Aorta (tissue), 5 donors: ENCODE measurements around the gene GLOD4. TPM values are rescaled to one million over a fixed set of nuclear protein-coding genes. Genes with fewer than 3 reads are reported as not detected.
A peak's percentile ranks its signal among the peaks of the same experiment; 100 is the strongest.
"Not testable (repeated sequence)": the region's sequence is repeated elsewhere in the genome, so short reads cannot be mapped to it uniquely, and the experiment has no call there.

Experiments used
- ATAC-seq: fragments of 200-7000 bp; cut with Tn5 transposase; one replicate; pipeline ENCODE4 v1.9.1; 2022; ENCODE audit warnings: moderate library complexity; ENCODE audit not compliant: low FRiP score
- DNase-seq, 2 donors: peaks; one replicate each; pipeline ENCODE4 v3.0.0-alpha.2; 2020
- H3K27ac ChIP-seq, 2 donors: one replicate each; pipeline ENCODE4 v1.5.1; 2013; ENCODE audit warnings: low read length in 2 of 2, mild to moderate bottlenecking in 2 of 2, moderate library complexity in 2 of 2, control low read depth in 1 of 2, inconsistent platforms in 1 of 2, low read depth in 1 of 2
- H3K27me3 ChIP-seq, 2 donors: one replicate each; pipeline ENCODE4 v1.6.1; 2013; ENCODE audit warnings: control low read depth in 1 of 2, low read length in 1 of 2, mild to moderate bottlenecking in 1 of 2, moderate library complexity in 1 of 2; ENCODE audit not compliant: insufficient read depth in 2 of 2, control insufficient read depth in 1 of 2
- H3K36me3 ChIP-seq, 2 donors: one replicate each; pipeline ENCODE4 v1.6.1; 2013; ENCODE audit warnings: control low read depth in 1 of 2, low read length in 1 of 2, mild to moderate bottlenecking in 1 of 2; ENCODE audit not compliant: insufficient read depth in 2 of 2, control insufficient read depth in 1 of 2
- H3K4me1 ChIP-seq, 2 donors: one replicate each; pipeline ENCODE4 v1.6.1; 2013; ENCODE audit warnings: low read length in 2 of 2, control low read depth in 1 of 2, mild to moderate bottlenecking in 1 of 2, moderate library complexity in 1 of 2; ENCODE audit not compliant: insufficient read depth in 2 of 2, control insufficient read depth in 1 of 2
- H3K4me3 ChIP-seq, 2 donors: one replicate each; pipeline ENCODE4 v1.5.1; 2013; ENCODE audit warnings: low read length in 2 of 2, control low read depth in 1 of 2, mild to moderate bottlenecking in 1 of 2
- H3K9me3 ChIP-seq: one replicate; pipeline ENCODE4 v1.6.1; 2013; ENCODE audit warnings: mild to moderate bottlenecking, low read length; ENCODE audit not compliant: control insufficient read depth
- WGBS, 2 donors: extraction: QIAGEN DNeasy Blood & Tissue Kit; methylation state at CpG; one replicate each; pipeline ENCODE4 v1.1.7; 2013; 5-methylcytosine and 5-hydroxymethylcytosine counted together
- intact Hi-C, 2 donors: fragments of 100-400 bp; cut with DNase I; formaldehyde crosslinking; loops; one replicate each; pipeline versions ENCODE4 v1.14.2 to v1.15.0; 2022
- polyA plus RNA-seq, 2 donors: library from polyadenylated mRNA; stranded (reverse); fragments of 200-250 nt; gene quantifications; one replicate each; pipeline ENCODE4 v1.2.3, GENCODE V29; 2013
- total RNA-seq, 2 donors: library from RNA; stranded (reverse); fragmentation: NEBNext Ultra II Directional; extraction: Animal tissue kit (Norgen Biotek cat#: 25700); gene quantifications; one replicate each; pipeline ENCODE4 v1.2.1, GENCODE V29; 2021
- donor health status: healthy with polysubstance abuse.
- donor health status: Bipolar disorder and iron deficiency.
- donor health status: DM: no; HTN: no; CAD: no.
- donor health status: DM: no; HTN: no; CAD: no.
- donor health status: DM: yes; HTN: yes; CAD: no.

Gene GLOD4
- total and polyA plus RNA-seq, 4 donors = 31.3 to 45.1 (median 38.1) TPM

- 62 to 66% methylated on average over 14 of the region's 14 CpGs for WGBS, 2 donors
- no peaks in the 10 kb centered on the region for H3K9me3 ChIP-seq
- ATAC-seq = no peak
- H3K4me1 ChIP-seq = no peaks in the 10 kb centered on the region
- no peak overlapping the region for H3K27ac ChIP-seq
- intact Hi-C loops = no loop called here
- H3K4me3 ChIP-seq = no peak overlapping the region
- no peaks in the 10 kb centered on the region for H3K27me3 ChIP-seq
- DNase-seq = peak in 1 of 2 donors; percentile 33
- peaks cover 3 to 9% of the 10 kb centered on the region in 2 donors for H3K36me3 ChIP-seq
Measured at GRCh38 chr17:773467-774312, 8.4 kb downstream of the GLOD4 start.

GRCh38 chr17:773016-773415 is 9.1 kb downstream of the GLOD4 start:
- no peak for ATAC-seq
- intact Hi-C loops = no loop called here
- no peaks in the 10 kb centered on the region for H3K27me3 ChIP-seq
- peaks cover 3 to 9% of the 10 kb centered on the region in 2 donors for H3K36me3 ChIP-seq
- H3K27ac ChIP-seq = no peak overlapping the region
- no peaks in the 10 kb centered on the region for H3K9me3 ChIP-seq
- H3K4me3 ChIP-seq = no peak overlapping the region
- no peaks in the 10 kb centered on the region for H3K4me1 ChIP-seq
- WGBS, 2 donors = 86 to 87% methylated on average over 5 of the region's 5 CpGs
- no peak for DNase-seq

GRCh38 chr17:767076-767475 is 15.0 kb downstream of the GLOD4 start:
- H3K36me3 ChIP-seq = peaks cover 4 to 9% of the 10 kb centered on the region in 2 donors
- no peak overlapping the region for H3K4me3 ChIP-seq

GRCh38 chr17:760371-760770 is 21.7 kb downstream of the GLOD4 start:
- WGBS, 2 donors = 81 to 83% methylated on average over 9 of the region's 9 CpGs
- no peak overlapping the region for H3K27ac ChIP-seq
- H3K36me3 ChIP-seq = peaks cover 6 to 8% of the 10 kb centered on the region in 2 donors
- no peaks in the 10 kb centered on the region for H3K9me3 ChIP-seq
- H3K4me3 ChIP-seq = no peak overlapping the region
- no peaks in the 10 kb centered on the region for H3K27me3 ChIP-seq
- H3K4me1 ChIP-seq = no peaks in the 10 kb centered on the region
- no peak for DNase-seq
- intact Hi-C loops = no loop called here
- ATAC-seq = no peak

More at GRCh38 chr17:767076-767475, 15.0 kb downstream of the GLOD4 start:
- Histone ChIP-seq H3K27ac (no peak overlapping the region), H3K9me3 (no peaks in the 10 kb centered on the region), H3K4me1 (no peaks in the 10 kb centered on the region), H3K27me3 (no peaks in the 10 kb centered on the region)
- 14 to 45% methylated on average over 3 of the region's 3 CpGs for WGBS, 2 donors
- intact Hi-C loops = no loop called here
- DNase-seq = no peak
- ATAC-seq = no peak

GRCh38 chr17:759964-760363 is 22.1 kb downstream of the GLOD4 start:
- ATAC-seq (no peak), DNase-seq (no peak)
- Histone ChIP-seq H3K4me1 (no peaks in the 10 kb centered on the region), H3K27me3 (no peaks in the 10 kb centered on the region), H3K9me3 (no peaks in the 10 kb centered on the region), H3K36me3 (peaks cover 2 to 6% of the 10 kb centered on the region in 2 donors), H3K27ac (no peak overlapping the region), H3K4me3 (no peak overlapping the region)
- intact Hi-C loops = no loop called here
- WGBS, 2 donors = 73 to 75% methylated on average over 5 of the region's 5 CpGs

GRCh38 chr17:756010-756567 is 26.0 kb downstream of the GLOD4 start:
- H3K9me3 ChIP-seq, ATAC-seq, H3K4me3 ChIP-seq, H3K4me1 ChIP-seq, DNase-seq, H3K36me3 ChIP-seq, H3K27me3 ChIP-seq, intact Hi-C loops: not testable (repeated sequence)
- peak overlapping the region; percentile 33 to 65 for H3K27ac ChIP-seq
- 9 to 16% methylated on average over 15 of the region's 15 CpGs for WGBS, 2 donors

- H3K9me3 ChIP-seq, DNase-seq, H3K4me1 ChIP-seq, ATAC-seq, H3K36me3 ChIP-seq, H3K27me3 ChIP-seq, H3K4me3 ChIP-seq, intact Hi-C loops: not testable (repeated sequence)
- peak overlapping the region; percentile 33 to 41 for H3K27ac ChIP-seq
- WGBS, 2 donors = 96% methylated on average over 9 of the region's 9 CpGs
Measured at GRCh38 chr17:755319-755961, 26.6 kb downstream of the GLOD4 start.

- Histone ChIP-seq H3K9me3 (no peaks in the 10 kb centered on the region), H3K4me1 (peaks cover 0 to 4% of the 10 kb centered on the region in 2 donors), H3K27me3 (no peaks in the 10 kb centered on the region), H3K36me3 (no peaks in the 10 kb centered on the region), H3K4me3 (no peak overlapping the region), H3K27ac (no peak overlapping the region)
- no peak for ATAC-seq
- intact Hi-C loops = no loop called here
- no peak for DNase-seq
- WGBS, 2 donors = 56 to 66% methylated on average over 13 of the region's 13 CpGs
Measured at GRCh38 chr17:753418-753817, 28.7 kb downstream of the GLOD4 start.
